Effector memory CD8-positive, alpha-beta T cell (primary cell): ENCODE measurements around the gene CHST3.

Experiments used
- ATAC-seq: fragments of 150-1000 bp; cut with Tn5 transposase; replicated peaks from 2 replicates; pipeline ENCODE4 v1.10.0; 2021; ENCODE audit warnings: mild to moderate bottlenecking, moderate library complexity
- DNase-seq, 3 experiments: peaks; one replicate each; pipeline ENCODE4 v3.0.0; 2021
- H3K27ac Mint-ChIP-seq, 2 donors: one replicate each; pipeline ENCODE4 v1.8.0; 2022; ENCODE audit warnings: mild to moderate bottlenecking in 2 of 2, mixed read lengths in 2 of 2, moderate library complexity in 2 of 2
- H3K27me3 Mint-ChIP-seq, 2 donors: one replicate each; pipeline ENCODE4 v1.8.0; 2022; ENCODE audit warnings: mixed read lengths in 2 of 2
- H3K36me3 Mint-ChIP-seq: one replicate; pipeline ENCODE4 v1.8.0; 2022; ENCODE audit warnings: mild to moderate bottlenecking, moderate library complexity, mixed read lengths; ENCODE audit not compliant: insufficient read depth
- H3K4me1 Mint-ChIP-seq, 2 donors: one replicate each; pipeline ENCODE4 v1.8.0; 2022; ENCODE audit warnings: low read depth in 2 of 2, mixed read lengths in 2 of 2
- H3K4me3 Mint-ChIP-seq, 2 donors: one replicate each; pipeline ENCODE4 v1.8.0; 2022; ENCODE audit warnings: mild to moderate bottlenecking in 2 of 2, mixed read lengths in 2 of 2, moderate library complexity in 2 of 2
- H3K9me3 Mint-ChIP-seq, 2 donors: one replicate each; pipeline ENCODE4 v1.8.0; 2022; ENCODE audit warnings: mixed read lengths in 2 of 2

Gene CHST3

DNA sequence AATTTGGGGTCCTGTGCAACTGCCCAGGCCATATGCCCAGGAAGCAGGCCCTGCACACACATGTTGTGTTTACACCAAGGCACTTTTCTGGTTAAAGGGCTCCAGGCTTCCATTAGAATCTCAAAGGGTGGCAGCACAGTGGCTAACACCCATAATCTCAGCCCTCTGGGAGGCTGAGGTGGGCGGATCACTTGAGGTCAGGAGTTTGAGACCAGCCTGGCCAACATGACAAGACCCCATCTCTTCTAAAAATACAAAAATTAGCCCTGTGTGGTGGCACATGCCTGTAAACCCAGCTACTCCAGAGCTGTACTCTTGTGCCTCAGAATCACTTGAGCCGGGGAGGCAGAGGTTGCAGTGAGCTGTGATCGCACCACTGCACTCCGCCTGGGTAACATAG lies 70.6 kb downstream of the CHST3 start:
- Mint-ChIP-seq H3K36me3 (no peaks in the 10 kb centered on the region), H3K4me3 (no peak overlapping the region), H3K4me1 (no peaks in the 10 kb centered on the region), H3K9me3 (no peaks in the 10 kb centered on the region), H3K27ac (no peak overlapping the region), H3K27me3 (peaks cover 35 to 58% of the 10 kb centered on the region in 2 donors)
- ATAC-seq (no peak), DNase-seq (no peak)

- no peaks in the 10 kb centered on the region for H3K4me1 Mint-ChIP-seq
- DNase-seq (no peak), ATAC-seq (no peak)
- H3K27ac Mint-ChIP-seq: no peak overlapping the region
- peaks cover 29 to 52% of the 10 kb centered on the region in 2 donors for H3K27me3 Mint-ChIP-seq
- no peak overlapping the region for H3K4me3 Mint-ChIP-seq
- no peaks in the 10 kb centered on the region for H3K36me3 Mint-ChIP-seq
- H3K9me3 Mint-ChIP-seq: no peaks in the 10 kb centered on the region
Measured at GRCh38 chr10:72035252-72035887, 71.2 kb downstream of the CHST3 start.

- Mint-ChIP-seq H3K4me1 (no peaks in the 10 kb centered on the region), H3K27me3 (peaks cover 10 to 33% of the 10 kb centered on the region in 2 donors), H3K9me3 (no peaks in the 10 kb centered on the region), H3K27ac (no peak overlapping the region), H3K36me3 (no peaks in the 10 kb centered on the region), H3K4me3 (no peak overlapping the region)
- DNase-seq (no peak), ATAC-seq (no peak)
Measured at GRCh38 chr10:72037266-72037665, 73.1 kb downstream of the CHST3 start.

DNA sequence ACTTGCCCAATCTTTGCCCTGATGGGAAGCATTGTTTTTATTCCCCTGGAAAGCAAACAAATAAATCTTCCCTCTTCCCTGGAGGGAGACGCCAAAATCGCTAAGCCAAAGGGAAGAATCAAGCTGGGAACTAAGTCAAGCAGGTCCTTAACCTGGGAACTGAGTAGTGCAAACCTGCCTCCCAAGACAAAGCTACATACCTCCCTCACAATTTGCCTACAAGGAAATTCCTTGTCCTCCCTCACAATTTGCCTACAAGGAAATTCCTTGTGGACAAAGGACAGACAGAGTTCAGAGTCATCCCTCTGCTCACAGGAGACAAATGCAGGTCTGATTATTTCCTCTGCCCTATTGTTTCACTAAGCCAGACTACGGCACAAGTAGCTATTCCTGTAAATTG lies 73.6 kb downstream of the CHST3 start:
- H3K4me1 Mint-ChIP-seq: no peaks in the 10 kb centered on the region

DNA sequence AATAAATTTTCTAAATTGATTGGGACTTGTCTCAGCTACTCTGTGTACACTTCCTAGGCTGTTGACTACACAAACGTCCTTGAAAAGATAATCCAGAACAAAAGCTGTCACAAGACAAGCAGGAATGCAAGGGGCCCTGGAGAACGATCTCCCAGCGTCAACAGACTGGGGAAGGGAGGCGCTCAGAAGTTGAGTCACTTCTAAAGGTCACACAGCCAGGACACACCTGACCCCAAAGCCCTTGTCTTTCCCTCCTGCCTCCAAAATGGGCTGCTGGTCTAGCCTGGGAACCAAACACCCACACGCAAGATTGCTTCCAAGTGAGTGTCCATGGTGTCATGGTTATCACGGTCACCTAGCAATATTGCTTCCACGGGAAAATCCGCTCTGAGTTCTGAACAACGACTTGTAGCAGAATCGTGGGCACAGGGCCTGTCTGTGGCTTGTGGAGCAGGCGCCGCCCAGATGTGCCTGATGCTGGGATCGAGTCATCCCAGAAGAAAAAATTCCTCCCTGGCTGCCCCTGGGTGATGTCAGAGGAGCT lies 74.3 kb downstream of the CHST3 start:
- peaks cover 3% of the 10 kb centered on the region for H3K36me3 Mint-ChIP-seq
- peaks cover 5 to 21% of the 10 kb centered on the region in 2 donors for H3K27me3 Mint-ChIP-seq
- H3K9me3 Mint-ChIP-seq: no peaks in the 10 kb centered on the region
- DNase-seq (no peak), ATAC-seq (no peak)
- no peak overlapping the region for H3K27ac Mint-ChIP-seq
- no peak overlapping the region for H3K4me3 Mint-ChIP-seq
- peaks cover 0 to 5% of the 10 kb centered on the region in 2 donors for H3K4me1 Mint-ChIP-seq

More for the DNA sequence above, 73.6 kb downstream of the CHST3 start:
- no peaks in the 10 kb centered on the region for H3K9me3 Mint-ChIP-seq
- H3K27ac Mint-ChIP-seq: no peak overlapping the region
- DNase-seq: no peak
- no peak overlapping the region for H3K4me3 Mint-ChIP-seq
- peaks cover 5 to 28% of the 10 kb centered on the region in 2 donors for H3K27me3 Mint-ChIP-seq
- no peaks in the 10 kb centered on the region for H3K36me3 Mint-ChIP-seq
- ATAC-seq: no peak

DNA sequence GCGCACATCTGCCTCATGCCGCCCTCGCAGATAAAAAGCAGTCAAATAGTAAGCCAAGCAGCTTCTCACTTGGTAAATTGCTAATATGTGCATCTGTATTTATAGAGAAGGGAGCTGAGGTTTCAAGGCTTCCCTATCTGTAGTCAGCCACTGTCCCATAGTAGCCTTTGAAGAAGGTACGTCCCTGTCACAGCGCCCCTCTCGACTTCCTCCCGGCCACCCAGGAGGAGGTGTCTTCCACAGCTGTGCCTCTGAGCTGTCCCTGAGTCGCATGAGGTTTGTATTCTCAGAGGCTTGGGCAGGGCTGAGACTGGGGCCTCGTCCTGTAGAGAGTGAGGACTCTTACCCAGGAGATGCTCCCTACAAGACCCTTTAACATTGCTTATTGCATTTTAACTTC lies 75.2 kb downstream of the CHST3 start:
- Mint-ChIP-seq H3K27me3 (peaks cover 2 to 13% of the 10 kb centered on the region in 2 donors), H3K4me3 (no peak overlapping the region), H3K36me3 (peaks cover 4% of the 10 kb centered on the region), H3K27ac (no peak overlapping the region), H3K9me3 (no peaks in the 10 kb centered on the region), H3K4me1 (peaks cover 0 to 5% of the 10 kb centered on the region in 2 donors)
- ATAC-seq: no peak
- DNase-seq: no peak

GRCh38 chr10:72041491-72041890 lies 77.3 kb downstream of the CHST3 start:
- Mint-ChIP-seq H3K36me3 (peaks cover 4% of the 10 kb centered on the region), H3K4me3 (no peak overlapping the region), H3K9me3 (no peaks in the 10 kb centered on the region), H3K4me1 (peaks cover 0 to 5% of the 10 kb centered on the region in 2 donors), H3K27ac (no peak overlapping the region), H3K27me3 (peaks cover 0 to 9% of the 10 kb centered on the region in 2 donors)
- no peak for DNase-seq
- ATAC-seq: no peak

GRCh38 chr10:72043016-72043834 lies 79.0 kb downstream of the CHST3 start:
- Mint-ChIP-seq H3K4me3 (no peak overlapping the region), H3K36me3 (peaks cover 4% of the 10 kb centered on the region), H3K9me3 (no peaks in the 10 kb centered on the region), H3K27ac (no peak overlapping the region), H3K27me3 (peaks cover 0 to 4% of the 10 kb centered on the region in 2 donors), H3K4me1 (peaks cover under 1 to 5% of the 10 kb centered on the region in 2 donors)
- DNase-seq: no peak
- no peak for ATAC-seq

DNA sequence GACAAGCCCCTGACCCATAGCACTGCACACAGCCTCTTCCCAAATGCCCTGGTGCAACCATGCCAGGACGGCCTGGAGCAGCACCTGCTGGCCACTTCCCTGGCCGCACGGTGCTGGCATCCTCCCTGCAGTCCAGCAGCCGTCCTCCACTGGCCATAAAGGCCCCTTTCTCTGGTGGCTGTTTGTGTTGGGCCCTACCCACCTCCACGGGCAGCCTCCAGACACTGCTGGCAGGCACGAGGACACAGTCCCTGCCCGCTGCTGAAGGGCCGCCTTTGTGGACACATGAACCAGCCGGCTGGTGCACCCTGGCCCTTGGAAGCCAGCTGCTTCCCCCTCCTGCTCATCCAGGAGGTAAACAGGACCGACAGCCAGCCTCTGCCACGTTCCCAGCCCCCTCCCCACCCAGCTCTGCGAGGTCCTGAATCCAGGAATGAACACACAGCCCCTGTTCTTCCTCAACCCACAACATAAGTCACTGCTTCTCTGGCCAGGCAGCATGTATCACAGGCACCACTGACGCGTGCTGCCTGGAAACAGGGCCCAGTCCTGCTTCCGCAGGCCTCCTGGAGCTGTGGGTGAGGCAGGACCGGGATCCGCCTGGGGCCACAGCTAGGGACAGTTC lies 80.3 kb downstream of the CHST3 start:
- Mint-ChIP-seq H3K4me1 (peaks cover 3 to 9% of the 10 kb centered on the region in 2 donors), H3K9me3 (no peaks in the 10 kb centered on the region), H3K27ac (peak overlapping the region in 1 of 2 donors; percentile 51), H3K27me3 (no peaks in the 10 kb centered on the region), H3K36me3 (peaks cover 4% of the 10 kb centered on the region), H3K4me3 (no peak overlapping the region)
- no peak for DNase-seq
- ATAC-seq: no peak

DNA sequence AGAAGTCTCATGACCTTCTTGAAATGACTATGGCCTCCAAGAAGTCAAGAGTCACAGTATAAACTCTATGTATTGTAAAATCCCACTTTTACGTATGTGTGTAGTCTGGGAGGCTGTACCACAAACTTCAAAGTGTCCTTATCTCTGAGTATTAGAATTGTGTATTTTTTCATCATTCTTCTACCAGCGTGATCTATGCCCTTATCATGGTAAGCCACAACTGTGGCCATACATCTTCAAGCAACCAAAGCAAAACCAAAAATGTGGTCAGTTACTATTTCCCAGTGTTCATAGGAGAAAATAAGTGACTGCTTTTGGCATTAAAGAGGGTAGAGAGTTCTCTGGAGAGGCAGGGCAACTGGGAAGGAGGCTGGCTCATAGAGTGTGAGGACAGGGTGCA lies 81.4 kb downstream of the CHST3 start:
- Mint-ChIP-seq H3K27ac (peak overlapping the region in 1 of 2 donors; percentile 12), H3K27me3 (no peaks in the 10 kb centered on the region), H3K4me3 (no peak overlapping the region), H3K9me3 (no peaks in the 10 kb centered on the region), H3K4me1 (peaks cover 3 to 9% of the 10 kb centered on the region in 2 donors), H3K36me3 (peaks cover 4% of the 10 kb centered on the region)
- DNase-seq: no peak
- ATAC-seq: no peak

DNA sequence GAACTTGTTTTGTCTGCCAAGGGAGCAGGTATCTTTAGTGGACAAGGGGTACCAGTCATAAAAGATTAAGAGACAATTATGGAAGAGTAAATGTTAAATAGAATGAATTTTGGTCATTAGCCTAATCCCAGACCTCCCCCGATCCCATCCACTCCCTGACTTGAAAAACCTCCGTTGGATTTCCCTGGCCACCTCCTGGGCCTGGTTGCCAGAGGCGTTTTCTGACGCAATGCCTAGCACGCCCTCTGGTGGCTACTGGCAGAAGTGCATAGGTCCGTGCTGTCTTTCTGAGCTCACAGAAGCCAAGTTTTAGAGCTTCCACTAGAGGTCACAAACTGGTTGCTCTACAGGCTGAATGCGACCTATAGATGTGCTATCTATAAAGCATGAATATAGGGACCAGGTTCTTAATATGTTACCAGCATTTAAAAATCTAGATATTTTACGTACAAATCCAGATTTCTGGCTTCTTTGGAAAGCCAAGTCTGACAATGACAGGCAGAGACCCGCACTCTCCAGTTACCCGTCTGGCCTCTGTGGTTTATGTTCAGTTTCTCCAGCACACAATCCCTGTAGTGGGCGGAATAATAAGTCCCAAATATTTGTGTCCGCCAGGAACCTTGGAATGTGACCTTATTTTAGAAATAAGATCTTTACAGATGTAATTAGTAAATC lies 84.4 kb downstream of the CHST3 start:
- peak; percentile 82 to 88 (median 85) for DNase-seq
- H3K27ac Mint-ChIP-seq: no peak overlapping the region
- H3K27me3 Mint-ChIP-seq: no peaks in the 10 kb centered on the region
- H3K4me3 Mint-ChIP-seq: no peak overlapping the region
- H3K36me3 Mint-ChIP-seq: peaks cover 4% of the 10 kb centered on the region
- peaks cover 3 to 4% of the 10 kb centered on the region in 2 donors for H3K4me1 Mint-ChIP-seq
- no peaks in the 10 kb centered on the region for H3K9me3 Mint-ChIP-seq
- ATAC-seq: peak; percentile 99

- Mint-ChIP-seq H3K4me1 (peaks cover 3 to 4% of the 10 kb centered on the region in 2 donors), H3K4me3 (no peak overlapping the region), H3K27me3 (no peaks in the 10 kb centered on the region), H3K27ac (no peak overlapping the region), H3K36me3 (peaks cover 9% of the 10 kb centered on the region), H3K9me3 (no peaks in the 10 kb centered on the region)
- no peak for DNase-seq
- ATAC-seq: no peak
Measured at GRCh38 chr10:72049472-72049871, 85.3 kb downstream of the CHST3 start.
